Tongue (tissue), 2 donors: ENCODE results near the gene EFCAB11. TPM values are rescaled to one million over a fixed set of nuclear protein-coding genes. Genes with fewer than 3 reads are reported as not detected.

ENCODE experiments used
- DNase-seq: peaks from one replicate; pipeline ENCODE4 v3.0.0-alpha.2; 2015
- total RNA-seq: library from RNA; depleted of rRNA; stranded (reverse); fragments of >200 nt; gene quantifications from one replicate; pipeline ENCODE4 v1.2.3, GENCODE V29; 2014

The EFCAB11 gene
- total RNA-seq, 1 donor from 2014 or later, result 13.2 TPM

- DNase-seq, result peak; percentile 37
Measured at GRCh38 chr14:89767861-89768268, 186.7 kb downstream of the EFCAB11 start.

- DNase-seq, result no peak
Measured at GRCh38 chr14:89767131-89767530, 187.4 kb downstream of the EFCAB11 start.

- DNase-seq, result no peak
Measured at GRCh38 chr14:89765346-89765745, 189.2 kb downstream of the EFCAB11 start.

GRCh38 chr14:89760086-89760485 lies 194.4 kb downstream of the EFCAB11 start:
- peak; percentile 58 for DNase-seq

- no peak for DNase-seq
Measured at GRCh38 chr14:89757313-89757939, 197.1 kb downstream of the EFCAB11 start.

- no peak for DNase-seq
Measured at GRCh38 chr14:89755816-89756215, 198.7 kb downstream of the EFCAB11 start.

GRCh38 chr14:89753828-89754412 lies 200.6 kb downstream of the EFCAB11 start:
- DNase-seq, result no peak

- DNase-seq, result no peak
Measured at GRCh38 chr14:89750908-89751392, 203.6 kb downstream of the EFCAB11 start.

GRCh38 chr14:89750281-89750755 lies 204.2 kb downstream of the EFCAB11 start:
- no peak for DNase-seq

GRCh38 chr14:89748004-89748403 lies 206.5 kb downstream of the EFCAB11 start:
- no peak for DNase-seq

- DNase-seq, result no peak
Measured at GRCh38 chr14:89747126-89747525, 207.4 kb downstream of the EFCAB11 start.

GRCh38 chr14:89746654-89747053 lies 207.9 kb downstream of the EFCAB11 start:
- DNase-seq, result no peak

- DNase-seq, result no peak
Measured at GRCh38 chr14:89746135-89746534, 208.4 kb downstream of the EFCAB11 start.

Other genes starting within 250 kb of the EFCAB11 start
- 16.8 TPM for gene TDP1, start 1.2 kb upstream of the EFCAB11 start, total RNA-seq
- 1.0 TPM for gene KCNK13, start 107.3 kb upstream of the EFCAB11 start, total RNA-seq